Inflammatory macrophage (primary cell): ENCODE results near the gene URM1.
"Not testable (repeated sequence)": the region's sequence is repeated elsewhere in the genome, so short reads cannot be mapped to it uniquely, and the experiment has no call there.

Experiments used
- DNase-seq, 2 donors: peaks; one replicate each; pipeline ENCODE4 v3.0.0-alpha.2; 2020 to 2022

The URM1 gene

DNA sequence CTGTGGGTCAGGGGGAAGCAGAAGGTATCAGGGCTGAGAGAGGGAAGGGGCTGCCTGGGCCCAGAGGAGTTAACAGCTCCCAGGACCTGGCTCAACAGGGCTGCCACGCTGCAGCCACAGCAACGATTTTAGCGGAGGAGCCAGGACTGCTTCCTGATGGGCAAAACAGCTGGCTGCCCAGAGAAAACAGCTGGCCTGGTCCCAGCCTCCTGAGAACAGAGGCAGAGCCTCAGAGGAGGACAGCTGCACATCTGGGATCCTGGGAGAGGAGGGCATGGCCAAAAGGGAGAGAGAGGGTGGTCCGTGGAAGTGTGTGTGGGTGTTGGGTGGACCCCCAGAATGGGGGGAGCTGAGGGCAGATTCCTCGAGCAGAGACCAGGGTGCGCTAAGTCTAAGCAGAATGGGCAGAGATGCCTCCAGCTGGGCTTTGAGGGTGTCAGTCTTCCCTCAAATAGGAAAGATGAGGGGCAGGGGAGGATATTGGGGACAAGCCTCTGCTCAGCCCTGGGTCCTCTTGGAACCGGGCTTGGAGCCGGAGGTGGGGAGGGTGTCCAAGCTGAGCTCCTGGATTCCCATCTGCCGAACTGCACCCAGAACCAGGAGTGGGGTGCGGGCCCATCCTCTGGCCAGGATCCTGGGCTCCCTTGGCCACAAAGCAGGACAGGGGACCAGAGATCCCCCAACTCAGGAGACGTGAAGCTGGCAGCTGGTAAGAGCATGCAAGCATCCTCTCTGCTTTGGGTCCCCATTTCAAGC lies 40.4 kb downstream of the URM1 start:
- DNase-seq: no peak

DNA sequence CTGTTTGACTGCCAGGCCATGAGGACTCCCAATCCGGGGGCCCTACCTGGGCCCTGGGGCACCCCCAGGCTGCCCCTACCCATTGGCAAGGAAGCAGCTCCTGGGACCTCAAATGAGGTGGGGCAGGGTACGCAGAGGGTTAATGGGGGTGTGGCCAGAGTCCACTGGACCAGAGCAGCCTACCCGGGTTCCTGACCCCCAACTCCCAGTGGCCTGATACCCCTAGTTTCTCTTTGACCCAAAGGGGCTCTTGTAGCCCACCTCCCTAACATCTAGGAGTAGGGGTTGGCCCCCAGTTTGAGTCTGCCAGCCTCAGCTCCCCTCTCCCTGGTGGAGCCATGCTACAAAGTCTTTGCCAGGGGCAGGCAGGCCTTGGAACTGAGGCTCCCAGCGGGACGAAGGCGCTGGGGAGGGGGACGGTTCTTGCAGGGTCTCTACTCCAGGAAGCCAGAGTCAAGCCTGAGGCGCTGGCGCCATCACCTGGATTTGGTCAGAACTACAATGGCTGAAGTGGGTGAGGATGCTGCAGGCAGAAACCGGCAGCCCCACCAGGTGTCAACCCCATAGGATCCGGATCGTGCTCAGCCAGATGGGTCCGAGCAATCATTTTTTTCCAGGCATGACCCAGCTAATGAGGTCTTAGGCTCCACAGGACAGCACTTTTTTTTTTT lies 41.1 kb downstream of the URM1 start:
- DNase-seq: peak; percentile 34 to 60

DNA sequence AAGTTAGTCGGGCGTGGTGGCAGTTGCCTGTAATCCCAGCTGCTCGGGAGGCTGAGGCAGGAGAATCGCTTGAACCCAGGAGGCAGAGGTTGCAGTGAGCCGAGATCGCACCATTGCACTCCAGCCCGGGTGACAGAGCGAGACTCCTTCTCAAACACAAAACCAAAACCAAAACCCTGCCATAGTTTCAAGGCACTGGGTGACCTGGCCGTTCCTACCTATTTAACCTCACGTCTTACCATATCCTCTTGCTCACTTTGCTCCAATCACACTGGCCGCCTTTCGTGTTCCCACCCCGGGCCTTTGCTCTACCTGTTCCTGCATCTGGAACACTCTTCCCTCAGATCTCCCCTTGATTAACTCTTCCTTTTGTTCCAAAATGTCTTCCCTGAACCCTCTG lies 42.6 kb downstream of the URM1 start:
- not testable (repeated sequence) for DNase-seq

DNA sequence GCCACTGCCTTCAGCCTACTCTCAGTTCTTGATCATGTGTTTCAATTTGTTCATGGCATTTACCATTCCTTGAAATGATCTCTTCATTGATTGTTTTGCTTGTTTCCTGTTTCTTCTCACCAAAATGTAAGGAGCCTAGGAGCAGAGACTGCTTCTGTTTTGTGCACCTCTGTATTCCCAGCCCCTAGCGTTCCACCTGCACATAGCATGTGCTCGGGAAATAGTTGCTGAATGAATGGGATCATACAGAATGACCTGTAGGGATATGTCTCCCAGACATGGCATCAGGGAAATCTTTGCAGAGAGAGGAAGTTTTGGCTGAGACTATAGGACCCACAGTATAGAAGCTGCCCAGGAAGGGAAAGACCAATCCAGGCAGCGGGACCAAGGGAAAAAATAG lies 43.3 kb downstream of the URM1 start:
- DNase-seq: no peak

DNA sequence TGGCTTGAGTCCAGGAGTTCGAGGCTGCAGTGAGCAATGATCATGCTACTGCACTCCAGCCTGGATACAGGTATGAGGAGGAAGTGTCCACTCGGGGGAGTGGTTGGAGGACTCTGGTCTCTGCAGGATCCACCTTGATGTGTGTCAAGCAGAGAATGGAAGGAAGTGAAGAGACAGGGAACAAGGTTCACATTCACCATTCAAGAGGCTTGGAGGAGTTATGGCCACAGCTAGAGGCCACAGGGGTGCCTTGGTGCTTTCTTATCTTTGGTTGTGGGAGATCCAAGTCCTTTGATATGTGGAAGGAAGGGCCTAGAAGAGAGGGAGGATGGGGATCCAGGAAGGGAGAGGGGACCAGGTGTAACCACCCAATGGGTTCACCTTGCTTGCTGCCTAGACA lies 44.1 kb downstream of the URM1 start:
- no peak for DNase-seq

DNA sequence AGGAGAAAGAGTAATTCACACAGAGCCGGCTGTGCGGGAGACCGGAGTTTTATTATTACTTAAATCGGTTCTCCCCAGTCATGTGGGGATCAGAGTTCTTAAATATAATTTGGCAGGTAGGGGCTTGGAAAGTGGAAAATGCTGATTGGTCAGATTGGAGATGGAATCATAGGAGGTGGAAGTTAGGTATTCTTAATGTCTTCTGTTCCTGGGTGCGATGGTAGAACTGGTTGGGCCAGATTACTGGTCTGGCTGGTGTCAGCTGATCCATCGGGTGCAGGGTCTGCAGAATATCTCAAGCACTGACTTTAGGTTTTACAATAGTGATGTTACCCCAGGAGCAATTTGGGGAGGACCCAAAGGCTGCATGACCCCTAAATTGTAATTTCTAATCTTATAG lies 44.8 kb downstream of the URM1 start:
- DNase-seq: no peak

DNA sequence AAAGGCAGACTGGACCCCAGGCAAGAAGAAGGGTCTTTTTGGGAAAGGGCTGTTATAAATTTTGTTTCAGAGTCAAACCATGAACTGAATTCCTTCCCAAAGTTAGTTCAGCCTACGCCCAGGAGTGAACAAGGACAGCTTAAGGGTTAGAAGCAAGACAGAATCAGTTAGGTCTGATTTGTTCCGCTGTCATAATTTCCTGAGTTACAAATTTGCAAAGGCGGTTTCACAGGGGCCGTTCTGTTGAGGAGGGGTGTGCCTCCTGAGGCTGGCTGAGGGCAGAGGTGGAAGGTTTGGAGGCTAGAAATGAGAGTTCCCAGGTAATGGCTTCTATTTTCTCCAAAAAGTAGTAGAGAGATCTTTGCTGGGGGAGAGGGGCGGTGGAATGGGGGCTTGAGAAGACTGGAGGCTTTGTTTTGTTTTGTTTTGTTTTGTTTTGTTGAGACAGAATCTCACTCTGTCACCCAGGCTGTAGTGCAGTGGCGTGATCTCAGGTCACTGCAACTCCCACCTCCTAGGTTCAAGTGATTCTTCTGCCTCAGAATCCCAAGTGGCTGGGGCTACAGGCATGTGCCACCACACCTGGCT lies 45.4 kb downstream of the URM1 start:
- no peak for DNase-seq

DNA sequence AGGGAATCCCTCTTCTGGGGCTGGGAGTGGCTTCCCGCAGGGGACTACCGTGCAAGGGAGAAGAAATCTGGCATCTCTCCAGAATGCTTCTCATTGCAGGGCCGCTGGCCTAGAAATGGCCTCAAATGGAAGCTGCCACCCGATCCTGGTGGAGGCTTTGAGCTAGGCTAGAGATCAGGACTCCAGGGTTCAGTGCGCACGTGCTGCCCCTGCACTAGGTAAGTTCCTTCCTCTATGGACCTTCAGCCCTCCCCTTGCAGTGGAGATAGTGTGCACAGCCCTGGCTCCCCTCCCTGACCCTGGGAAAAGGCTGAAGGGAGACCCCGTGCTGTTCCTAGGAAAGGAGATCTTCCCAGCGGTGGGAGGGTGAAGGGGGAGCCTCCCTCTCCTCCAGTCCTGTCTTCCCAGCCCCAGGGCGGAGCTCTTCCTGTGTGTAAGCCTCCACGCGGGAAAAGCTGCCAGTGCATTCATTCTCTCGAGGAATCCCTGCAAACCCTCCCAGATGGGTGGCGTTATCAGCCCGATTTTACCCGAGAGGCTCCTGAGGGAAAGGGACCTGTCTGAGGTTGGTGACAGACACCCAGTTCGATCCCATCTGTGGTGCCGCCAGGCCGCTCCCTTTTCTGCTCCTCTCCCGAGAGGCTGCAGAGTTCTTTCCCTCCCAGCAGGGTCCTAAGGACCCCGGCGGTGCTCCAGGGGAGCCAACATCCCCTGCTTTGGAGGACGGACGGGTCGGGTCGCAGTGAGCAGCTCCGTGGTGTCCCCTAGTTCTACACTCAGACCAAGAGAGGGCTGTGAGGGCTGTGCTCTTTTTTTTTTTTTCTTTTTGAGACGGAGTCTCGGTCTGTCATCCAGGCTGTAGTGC lies 48.1 kb downstream of the URM1 start:
- DNase-seq: no peak

DNA sequence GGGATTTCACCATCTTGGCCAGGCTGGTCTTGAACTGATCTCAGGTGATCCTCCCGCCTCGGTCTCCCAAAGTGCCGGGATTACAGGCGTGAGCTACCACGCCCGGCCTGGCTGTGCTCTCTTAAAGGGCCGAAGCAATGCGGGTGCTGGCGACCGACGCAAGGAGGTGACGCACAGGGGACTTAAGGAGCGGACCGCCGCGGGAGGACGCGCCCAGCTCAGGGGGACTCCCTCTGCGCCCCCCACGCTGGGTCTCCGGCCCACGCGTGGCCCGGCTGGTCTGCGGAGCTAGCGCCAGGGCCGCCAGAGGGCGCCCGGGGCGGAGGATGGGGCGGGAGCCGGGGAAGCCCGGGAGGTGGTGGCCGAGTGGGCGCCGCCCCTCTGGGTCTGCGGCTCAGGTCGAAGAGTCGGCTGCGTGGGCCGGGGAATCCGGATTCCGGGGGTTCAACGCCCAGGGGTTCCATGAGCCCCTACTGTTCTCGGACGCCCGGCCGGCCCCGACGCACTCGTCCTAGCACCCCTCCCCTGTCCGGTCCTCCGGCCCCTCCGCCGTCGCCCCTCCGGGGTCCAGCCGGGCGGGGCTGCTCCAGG lies 49.0 kb downstream of the URM1 start:
- DNase-seq: peak; percentile 57 to 78

DNA sequence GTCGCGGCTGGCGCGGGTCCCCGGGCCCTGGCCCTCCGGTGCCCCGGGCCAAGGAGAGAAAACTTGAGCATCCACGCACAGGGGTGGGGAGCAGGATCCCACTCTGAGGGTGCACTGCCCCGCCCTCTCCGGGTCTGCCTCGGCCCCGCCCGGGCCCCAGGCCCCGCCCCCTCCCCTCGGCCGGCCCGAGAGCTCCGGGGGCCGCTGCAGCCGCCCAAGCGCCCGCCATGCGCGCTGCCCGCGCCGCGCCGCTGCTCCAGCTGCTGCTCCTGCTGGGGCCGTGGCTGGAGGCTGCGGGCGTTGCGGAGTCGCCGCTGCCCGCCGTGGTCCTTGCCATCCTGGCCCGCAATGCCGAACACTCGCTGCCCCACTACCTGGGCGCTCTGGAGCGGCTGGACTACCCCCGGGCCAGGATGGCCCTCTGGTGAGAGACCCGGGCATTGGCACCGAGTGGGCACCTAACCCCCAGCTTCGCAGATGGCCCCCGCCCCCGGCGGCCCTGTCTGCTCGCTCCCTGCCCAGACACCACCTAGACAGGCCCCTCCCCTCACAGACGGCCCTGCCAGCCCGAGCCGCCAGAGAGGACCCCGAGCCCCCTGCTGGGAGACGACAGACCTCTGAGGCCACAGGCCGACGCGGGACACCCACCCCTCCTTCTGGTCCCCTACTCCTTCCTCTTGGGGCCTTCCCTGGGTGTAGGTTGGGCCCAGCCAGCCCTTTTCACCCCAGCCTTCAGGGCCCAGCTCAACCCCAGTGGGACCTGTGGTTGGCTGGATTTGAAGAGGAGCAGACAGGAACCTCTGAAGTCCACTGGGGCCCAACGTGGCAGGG lies 49.7 kb downstream of the URM1 start, which contains the start of gene CERCAM:
TSS of gene CERCAM (plus strand) at position 207 of the 831 bp plus-strand sequence. CDS start at position 228, 21 bp downstream.
- DNase-seq: no peak

DNA sequence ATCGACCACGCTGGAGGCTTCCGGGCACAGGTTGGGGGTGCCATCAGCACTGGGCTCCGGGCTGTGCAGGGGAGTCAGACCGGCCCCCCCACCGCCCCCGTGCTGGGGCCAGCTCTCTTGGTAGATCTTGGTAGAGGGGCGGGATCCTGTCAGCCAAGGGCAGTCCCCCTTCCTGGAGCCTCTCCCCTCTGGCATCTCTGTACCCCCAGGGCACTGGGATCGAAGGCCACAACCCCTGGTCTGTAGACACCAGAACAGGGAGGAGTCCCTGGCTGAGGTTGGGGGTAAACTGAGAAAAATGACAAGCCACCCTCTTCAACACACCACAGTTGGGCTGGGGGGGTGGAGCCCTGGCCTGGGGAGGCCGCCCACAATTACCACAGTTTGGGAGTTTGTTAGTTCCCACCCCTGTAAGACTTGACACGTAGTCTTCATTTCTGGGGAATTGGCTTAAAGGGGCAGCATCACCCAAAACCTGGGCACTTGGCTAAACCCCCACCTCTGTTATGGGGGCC lies 50.4 kb downstream of the URM1 start:
- DNase-seq: no peak

DNA sequence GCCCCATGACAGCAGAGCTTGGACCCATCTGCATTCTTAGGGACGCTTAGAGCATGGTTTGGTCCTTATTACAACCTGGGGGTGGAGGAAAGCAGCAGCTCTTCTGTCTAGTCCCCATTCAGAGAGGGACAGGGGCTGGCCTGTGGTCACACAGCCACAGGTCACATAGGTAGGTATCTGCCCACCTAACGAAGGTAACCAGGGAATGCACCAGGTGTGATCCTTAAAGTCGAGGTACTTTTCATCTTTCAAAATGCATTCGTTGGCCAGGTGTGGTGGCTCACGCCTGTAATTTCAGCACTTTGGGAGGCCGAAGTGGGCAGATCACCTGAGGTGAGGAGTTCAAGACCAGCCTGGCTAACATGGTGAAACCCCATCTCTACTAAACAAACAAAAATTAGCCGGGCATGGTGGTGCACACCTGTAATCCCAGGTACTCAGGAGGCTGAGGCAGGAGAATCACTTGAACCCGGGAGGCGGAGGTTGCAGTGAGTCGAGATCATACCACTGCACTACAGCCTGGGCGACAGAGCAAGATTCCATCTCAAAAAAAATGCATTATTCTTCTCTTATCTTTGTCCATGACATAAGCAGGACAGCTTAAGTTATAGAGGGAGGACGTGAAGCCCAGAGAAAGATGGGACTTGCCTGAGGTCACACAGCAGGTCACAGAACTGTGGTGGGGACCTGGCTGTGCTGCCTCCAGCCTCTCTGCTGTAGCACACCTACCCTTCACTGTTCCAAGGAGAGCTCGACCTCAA lies 51.0 kb downstream of the URM1 start:
- not testable (repeated sequence) for DNase-seq

DNA sequence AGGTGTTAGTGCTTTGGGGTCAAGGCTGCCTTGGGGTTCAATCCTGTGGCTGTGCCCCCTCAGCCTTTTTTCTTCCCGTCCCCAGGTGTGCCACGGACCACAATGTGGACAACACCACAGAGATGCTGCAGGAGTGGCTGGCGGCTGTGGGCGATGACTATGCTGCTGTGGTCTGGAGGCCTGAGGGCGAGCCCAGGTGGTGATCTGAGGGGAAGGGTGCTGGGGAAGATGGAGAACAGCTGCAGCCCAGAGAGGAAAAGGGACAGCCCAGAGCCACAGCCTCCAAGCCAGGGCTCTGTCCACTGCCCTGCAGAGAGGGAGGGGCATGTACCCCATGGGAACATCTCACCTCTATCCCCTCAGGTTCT lies 51.6 kb downstream of the URM1 start:
- no peak for DNase-seq

DNA sequence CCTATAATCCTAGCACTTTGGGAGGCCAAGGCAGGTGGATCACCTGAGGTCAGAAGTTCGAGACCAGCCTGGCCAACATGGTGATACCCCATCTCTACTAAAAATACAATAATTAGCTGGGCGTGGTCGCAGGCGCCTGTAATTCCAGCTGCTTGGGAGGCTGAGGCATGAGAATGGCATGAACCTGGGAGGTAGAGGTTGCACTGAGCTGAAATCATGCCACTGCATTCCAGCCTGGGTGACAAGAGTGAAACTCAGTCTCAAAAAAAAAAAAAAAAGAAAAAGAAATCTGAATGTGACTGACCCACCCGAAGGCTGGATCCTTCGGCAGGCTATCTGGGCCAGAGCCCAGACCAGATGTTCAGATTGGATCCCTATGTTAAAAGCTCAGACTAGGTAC lies 52.2 kb downstream of the URM1 start:
- not testable (repeated sequence) for DNase-seq

DNA sequence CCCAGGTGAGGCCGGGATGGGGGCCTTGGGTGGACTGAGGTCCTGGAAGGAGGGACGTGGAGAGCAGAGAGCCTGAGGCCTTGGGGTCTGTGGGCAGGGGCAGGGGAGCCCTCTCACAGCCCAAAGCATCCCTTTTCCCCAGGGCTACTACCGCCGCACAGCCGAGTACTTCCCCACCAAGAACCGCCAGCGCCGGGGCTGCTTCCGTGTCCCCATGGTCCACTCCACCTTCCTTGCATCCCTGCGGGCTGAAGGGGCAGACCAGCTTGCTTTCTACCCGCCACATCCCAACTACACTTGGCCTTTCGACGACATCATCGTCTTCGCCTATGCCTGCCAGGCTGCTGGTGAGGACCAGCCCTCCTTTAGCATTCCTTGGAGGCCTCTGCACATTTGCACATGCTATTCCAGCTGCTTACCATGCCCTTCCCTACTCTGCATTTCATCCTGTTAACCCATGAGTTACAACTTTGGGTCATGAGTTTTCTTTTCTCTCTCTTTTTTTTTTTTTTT lies 53.1 kb downstream of the URM1 start:
- no peak for DNase-seq

DNA sequence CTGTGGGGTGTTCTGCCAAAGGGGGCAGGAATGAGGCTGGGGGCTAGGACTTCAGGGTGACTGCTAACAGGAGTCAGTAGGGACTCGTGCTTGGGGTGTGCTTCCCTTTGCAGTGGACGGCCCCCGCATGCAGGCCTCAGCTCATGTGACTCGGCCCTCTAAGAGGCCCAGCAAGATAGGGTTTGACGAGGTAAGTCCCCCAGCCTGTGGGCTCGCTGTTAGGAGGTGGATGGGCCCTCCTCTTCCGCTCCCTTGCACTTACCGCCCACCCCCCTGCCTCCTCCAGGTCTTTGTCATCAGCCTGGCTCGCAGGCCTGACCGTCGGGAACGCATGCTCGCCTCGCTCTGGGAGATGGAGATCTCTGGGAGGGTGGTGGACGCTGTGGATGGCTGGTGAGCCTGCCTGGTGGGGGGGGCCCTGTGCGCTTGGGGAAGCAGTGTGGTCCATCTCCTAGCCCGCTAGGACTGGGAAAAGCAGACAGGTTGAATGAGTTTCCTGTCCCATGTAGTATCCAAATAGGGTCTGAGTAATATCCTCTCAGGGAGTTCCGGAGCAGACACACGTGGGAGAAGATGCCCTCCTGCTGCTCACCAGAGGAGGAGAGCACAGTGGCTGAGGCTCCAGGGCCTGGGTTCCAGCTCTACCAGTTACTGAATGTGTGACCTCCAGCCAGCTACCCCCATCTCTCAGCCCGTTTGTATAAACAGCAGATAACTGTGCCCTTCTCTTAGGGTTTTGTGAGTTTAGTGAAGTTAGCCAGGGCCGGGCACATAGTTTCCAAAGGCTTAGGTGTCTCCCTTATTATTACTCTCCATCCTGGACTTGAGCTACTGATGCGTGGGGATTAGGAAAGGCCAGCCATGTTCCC lies 57.7 kb downstream of the URM1 start:
- DNase-seq: no peak

DNA sequence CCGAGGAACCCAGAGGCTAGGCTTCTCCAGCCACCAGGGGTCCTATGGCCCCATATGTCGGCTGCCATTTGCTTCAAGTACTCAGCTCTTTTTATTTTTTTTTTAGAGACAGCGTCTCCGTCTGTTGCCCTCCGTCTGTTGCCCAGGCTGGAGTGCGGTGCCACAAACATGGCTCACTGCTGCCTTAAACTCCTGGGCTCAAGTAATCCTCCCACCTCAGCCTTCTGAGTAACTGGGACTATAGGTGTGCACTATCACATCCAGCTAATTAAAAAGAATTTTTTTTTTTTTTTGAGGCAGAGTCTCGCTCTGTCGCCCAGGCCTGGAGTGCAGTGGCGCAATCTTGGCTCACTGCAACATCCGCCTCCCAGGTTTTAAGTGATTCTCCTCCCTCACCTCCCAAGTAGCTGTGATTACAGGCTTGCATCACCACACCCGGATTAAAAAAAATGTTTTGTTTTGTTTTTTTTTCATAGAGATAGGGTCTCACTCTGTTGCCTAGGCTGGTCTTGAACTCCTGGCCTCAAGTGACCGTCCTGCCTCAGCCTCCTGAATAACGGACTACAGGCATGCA lies 58.4 kb downstream of the URM1 start:
- DNase-seq: no peak

DNA sequence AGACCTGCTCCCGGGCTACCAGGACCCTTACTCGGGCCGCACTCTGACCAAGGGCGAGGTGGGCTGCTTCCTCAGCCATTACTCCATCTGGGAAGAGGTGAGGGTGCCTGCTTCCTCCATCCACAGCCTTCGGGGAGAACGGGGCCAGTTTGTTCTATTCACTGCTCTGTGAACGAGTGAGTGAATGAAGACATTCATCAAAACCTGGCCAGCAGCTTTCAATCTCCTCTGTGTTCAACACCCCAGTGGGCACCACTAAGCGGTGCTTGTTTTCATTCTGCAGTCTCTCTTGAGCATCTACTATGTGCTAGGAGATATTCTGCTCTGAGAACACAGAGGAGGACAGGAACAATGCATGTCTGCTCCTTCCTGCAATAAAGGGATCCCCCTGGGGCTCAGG lies 60.0 kb downstream of the URM1 start:
- no peak for DNase-seq

DNA sequence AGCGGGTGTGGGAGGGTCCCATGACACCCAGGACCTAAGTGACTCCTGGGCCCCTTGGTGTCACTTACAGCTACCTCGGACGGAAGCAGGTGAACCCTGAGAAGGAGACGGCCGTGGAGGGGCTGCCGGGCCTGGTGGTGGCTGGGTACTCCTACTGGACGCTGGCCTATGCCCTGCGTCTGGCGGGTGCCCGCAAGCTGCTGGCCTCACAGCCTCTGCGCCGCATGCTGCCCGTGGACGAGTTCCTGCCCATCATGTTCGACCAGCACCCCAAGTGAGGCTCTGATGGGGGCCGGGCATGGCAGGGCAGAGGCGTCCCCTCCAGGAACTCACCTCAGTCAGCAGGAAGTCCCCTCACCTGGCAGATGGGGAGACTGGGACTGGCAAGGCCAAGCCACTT lies 63.2 kb downstream of the URM1 start:
- DNase-seq: no peak
